Medulla oblongata (tissue), 1 donor: ENCODE measurements around the gene CCNT2.
"Not testable (repeated sequence)": the region's sequence is repeated elsewhere in the genome, so short reads cannot be mapped to it uniquely, and the experiment has no call there.

Source experiments
- DNase-seq: peaks from one replicate; pipeline ENCODE4 v3.0.0-alpha.2; 2015; ENCODE audit errors: extremely low spot score

The CCNT2 gene

DNA sequence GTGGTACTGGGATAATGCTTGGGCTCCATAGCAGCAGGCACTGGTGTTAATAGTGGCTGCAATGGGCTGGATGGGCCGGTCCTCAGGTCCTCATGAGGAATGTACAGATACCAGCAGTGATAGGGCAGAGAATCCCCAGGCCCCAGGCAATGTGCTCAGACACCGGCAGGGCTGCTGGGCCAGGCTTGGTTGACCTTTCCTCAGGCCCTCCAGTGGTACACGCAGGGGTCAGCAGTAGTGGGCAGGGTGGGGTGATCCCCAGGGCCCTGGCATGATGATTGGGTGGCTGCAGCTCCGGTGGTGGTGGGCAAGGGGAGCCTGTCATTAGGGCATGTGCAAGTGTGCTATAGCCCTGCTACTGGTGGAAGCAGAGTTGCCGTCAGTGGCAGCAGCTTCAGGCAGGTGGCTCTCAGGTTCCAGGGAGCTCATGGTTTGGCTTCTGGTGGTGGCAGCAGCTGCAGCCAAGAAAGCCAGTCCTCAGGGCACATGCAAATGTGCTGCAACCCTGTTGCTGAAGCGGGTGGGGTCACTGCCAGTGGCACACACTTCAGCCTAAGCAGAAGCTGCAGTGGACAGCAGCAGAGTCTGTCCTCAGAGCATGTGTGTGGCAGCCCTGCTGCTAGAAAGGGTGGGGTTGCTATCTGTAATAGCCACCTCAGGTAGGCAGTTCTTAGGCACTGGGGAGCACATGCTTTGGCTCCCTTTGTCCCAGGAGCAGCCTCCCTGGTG is 56.8 kb downstream of the CCNT2 start:
- DNase-seq: no peak

DNA sequence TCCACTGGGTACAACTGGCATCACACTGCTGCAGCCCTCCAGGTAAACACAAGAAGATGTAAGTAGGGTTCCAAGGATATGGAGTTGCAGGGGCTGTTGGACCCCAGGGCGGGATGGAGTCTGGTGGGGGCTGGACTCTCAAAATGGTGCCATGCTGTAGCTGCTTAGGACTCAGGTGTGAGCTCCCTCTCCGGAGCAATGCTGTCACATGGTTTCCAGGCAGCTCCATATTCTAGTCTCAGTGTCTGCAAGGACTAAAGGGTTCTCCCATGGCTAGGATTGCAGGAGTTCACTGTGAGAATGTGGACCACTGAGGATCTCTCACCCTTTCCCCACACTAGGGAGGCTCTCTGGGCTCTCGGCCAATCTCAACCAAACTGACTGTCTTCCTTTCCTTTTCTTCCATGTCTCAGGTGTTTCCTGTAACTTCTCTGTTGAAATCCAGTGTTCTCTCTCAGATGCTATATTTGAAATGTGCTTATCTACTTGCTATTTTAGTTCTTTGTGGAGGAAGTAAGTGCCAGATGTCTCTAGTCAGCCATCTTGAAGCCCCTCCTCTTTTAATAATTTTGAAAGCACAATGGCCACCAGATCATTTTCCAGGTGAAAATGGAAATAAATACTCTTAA is 57.6 kb downstream of the CCNT2 start:
- DNase-seq: no peak

DNA sequence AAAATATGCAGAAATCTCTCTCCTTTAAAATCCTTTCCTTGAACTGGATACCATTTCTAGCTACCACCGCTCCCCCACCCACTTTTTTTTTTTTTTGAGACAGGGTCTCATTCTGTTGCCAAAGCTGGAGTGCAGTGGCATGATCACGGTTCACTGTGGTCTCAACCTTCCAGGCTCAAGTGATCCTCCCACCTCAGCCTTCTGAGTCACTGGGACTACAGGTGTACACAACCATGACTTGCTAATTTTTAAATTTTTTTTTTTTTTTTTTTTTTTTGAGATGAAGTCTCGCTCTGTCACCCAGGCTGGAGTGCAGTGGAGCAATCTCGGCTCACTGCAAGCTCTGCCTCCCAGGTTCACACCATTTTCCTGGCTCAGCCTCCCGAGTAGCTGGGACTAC is 58.5 kb downstream of the CCNT2 start:
- not testable (repeated sequence) for DNase-seq

DNA sequence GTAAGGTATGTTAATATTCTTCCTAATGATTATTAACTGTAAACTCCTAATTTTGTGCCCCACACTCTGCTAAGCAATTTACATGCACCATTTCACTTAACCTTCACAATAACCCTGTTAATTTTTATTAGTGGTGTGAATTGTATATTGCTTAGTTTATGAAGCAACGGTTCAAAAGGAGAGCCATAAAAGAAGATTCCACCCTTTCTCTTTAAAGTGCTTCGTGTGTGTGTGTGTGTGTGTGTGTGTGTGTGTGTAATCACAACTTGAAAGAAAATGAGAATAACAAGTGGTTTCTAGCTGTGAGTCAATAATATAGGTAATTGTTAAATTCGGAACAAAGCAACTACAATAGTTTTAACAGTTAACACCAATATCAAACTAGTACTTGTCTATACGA is 60.6 kb downstream of the CCNT2 start:
- DNase-seq: no peak

DNA sequence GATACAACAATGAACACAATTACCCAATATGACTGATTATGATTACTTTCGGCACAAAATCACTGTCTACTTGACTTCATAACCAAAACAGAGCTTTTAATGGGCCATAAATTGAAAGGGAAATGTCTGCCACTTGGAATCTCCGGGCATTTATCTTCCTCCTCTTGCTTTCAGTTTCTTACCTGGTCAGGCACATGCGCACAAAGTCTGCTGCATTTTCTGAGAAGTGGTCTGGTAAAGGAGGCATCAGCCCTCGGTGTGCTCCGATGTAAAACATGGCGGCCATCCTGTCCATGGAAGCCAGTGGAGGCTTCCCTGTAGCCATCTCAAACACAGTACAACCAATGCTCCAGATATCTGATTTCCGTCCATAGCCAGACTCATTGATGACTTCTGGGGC is 62.0 kb downstream of the CCNT2 start:
- DNase-seq: no peak

DNA sequence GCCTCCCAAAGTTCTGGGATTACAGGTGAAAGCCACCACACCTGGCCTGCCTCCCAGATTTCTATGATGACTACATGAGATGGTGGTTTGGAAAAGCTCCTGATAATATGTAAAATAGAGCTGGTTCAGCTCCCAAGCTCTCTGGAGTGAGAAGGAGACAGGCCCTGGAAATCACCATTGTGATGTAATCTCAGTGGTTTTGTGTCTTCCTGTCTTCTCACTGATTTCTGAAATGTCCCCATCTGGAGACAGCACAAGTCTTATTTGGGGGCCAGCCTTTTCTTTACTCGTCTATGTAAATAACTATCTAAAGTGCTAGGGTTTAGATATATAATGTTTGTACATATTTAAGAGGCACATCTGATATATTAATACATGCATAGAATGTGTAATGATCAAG is 64.0 kb downstream of the CCNT2 start:
- DNase-seq: no peak

DNA sequence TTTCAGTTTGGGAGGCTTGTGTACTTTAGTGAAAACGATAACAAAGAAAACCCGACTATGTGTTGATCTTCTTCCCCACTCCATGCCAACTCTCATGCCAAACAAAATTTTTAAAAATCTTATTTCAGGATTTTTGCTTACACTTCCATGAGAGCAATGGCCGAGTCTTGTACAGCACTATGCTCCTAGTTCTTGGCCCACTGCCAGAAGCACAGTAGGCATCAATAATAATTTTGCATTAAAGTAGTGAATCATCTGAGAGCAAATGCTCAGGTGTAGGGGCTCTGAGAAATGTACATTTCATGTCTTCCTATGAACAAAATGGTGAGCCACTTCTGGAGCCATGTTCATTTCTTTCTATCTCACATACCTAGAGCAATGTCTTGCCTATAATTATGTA is 66.4 kb downstream of the CCNT2 start:
- no peak for DNase-seq

DNA sequence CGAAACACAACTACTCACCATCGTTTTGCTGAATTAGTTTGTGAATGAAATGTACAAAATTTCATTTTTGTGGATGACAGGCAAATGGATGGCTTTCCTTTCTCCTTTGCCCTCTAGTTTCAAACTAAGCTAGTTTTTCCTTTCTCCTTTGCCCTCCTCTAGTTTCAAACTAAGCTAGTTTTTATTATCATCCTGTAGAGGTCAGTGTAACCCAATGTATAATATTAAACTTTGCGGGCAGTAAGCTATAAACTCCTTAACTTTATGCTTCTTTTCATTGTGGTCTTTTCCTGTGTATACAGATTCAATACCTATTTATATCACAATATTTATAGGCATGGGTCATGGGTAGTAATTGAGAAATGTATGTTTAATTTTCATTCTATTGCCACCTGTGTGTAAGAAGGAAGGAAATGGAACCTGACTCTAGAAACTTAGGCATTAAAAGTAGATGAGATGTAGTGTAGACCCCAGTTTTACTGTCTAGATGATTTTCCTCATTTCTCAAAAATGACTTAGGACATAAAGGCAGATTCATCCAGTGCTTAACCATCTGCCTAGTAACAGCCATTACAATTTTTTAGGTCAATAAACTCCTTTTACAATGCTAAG is 70.5 kb downstream of the CCNT2 start:
- peak; percentile 21 for DNase-seq

DNA sequence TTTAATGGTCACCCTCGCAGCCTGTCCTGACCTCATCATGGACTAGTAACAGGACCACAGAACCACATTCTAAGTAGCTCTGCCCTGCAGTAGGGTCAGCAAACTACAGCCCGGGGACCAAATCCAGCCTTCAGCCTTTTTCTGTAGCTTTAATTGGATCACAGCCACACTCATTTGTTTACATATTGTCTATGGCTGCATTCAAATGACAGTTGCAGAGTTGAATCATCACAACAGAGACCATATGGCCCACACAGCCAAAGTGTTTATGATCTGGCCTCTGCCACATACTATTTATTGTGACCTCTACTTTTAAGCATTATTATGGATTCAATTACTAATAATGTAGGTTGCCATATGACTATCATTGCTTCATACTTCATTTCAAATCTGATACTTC is 80.9 kb downstream of the CCNT2 start:
- DNase-seq: no peak

DNA sequence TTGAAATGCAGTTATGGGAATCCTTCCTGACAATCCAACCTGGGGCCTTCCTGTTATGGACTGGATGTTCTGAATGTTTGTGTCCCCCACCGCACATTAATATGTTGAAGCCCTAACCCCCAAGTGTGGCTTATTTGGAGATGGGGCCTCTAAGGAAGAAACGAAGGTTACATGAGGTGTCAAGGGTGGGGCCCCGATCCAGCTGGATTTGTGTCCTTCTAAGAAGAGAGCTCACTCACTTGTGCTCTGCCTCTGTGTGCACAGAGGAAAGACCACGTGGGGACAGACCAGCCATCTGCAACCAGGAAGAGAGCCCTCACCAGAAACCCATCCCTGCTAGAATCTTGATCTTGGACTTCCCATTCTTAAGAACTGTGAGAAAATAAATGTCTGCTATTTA is 84.2 kb downstream of the CCNT2 start:
- no peak for DNase-seq

DNA sequence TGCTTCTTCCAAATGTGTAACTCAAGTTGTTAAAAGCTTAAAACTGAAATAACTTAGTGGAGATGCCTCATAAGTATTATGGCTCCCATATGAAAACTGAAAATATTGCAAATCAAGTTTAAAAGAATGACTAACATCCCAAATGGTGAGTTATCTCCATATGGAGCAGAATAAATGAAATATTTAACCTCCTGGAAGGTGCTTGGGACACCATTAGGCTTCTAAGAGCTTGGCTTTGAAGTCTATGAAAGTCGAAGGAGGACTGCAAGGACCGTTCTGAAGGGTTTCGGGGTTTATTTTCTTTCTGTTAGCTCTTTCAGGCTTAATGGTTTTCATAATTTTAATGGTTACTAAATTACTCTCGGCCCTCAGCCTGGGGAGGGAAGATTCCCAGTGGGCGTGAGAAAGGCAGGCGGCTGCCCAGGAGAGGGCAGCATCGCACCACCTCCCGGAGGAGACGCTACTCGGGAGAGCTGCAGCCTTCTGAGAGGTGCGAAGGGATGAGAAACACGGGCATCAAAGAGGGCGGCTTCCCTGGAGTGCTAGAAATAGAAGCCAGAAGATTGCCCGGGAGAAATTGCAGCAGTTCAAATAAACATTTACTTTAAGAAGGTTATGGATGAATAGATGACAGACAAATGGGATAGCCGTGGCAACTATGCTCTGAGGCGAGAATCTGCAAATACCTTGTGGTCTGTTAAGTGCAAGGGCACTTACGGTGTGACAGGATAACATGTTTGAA is 85.6 kb downstream of the CCNT2 start:
- DNase-seq: peak; percentile 82

DNA sequence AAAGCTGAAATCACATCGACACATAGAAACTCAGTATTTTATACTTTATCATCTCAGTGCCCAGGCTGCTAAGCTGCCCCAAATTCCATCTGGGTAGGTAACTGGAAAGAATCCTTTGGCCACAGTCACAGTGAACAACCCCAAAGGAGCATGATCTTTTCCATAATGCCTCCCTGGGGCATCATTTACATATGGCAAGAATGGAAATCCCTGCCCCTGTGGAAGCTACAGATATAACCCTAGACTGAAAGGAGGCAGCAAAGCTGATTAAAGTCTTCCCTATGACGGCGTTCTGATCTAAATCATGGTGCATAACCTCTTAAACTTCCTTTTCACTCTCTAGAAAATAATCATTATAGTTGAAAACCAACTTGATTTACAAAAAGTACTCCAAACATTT is 87.1 kb downstream of the CCNT2 start:
- DNase-seq: no peak
